Measurements from ENCODE around the gene MLC1. TPM values are rescaled to one million over a fixed set of nuclear protein-coding genes. Genes with fewer than 3 reads are reported as not detected.

Gene MLC1
- total RNA-seq, 1 donor from 2014 or later: 1.2 TPM

DNA sequence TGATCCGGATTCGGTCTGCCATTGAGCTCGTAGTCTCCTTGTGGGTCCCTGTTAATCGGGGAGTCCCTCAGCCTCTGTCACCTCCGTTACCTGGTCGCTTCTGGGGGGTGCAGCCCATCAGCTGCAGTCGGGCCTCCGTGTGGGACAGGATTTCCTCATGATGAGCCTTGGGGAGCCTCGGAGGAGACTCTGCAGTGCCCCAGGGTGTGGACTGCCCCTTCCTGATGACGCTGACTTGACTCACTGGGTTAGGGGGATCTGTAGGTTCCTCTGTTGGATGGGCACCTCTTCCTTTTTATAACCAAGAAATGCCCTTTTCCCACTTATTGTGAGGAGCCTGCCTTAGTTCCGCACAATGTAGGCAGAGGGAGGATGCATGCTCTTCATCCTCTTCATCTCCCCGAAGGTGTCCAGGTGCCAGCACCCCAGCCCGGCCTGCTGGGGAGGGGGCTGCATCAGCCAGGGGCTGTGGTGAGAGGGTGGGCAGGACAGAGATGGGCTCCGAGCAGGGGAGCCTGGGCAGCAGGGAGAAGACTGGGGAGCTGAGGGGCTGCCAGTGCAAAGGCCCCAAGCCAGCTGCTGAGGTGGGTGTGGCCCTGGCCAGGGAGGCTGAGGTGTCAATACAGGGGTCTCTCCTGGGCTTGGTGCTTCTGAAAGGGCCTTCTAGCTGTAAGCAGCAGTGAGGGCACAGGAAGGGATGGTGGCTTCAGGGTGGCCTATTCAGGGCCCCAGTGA is 13.6 kb downstream of the MLC1 start:
- Mint-ChIP-seq H3K36me3 (ENCODE audit: low read depth, unreplicated experiment) (no peaks in the 10 kb centered on the region), H3K4me1 (ENCODE audit: unreplicated experiment) (peaks cover 6% of the 10 kb centered on the region), H3K4me3 (ENCODE audit: unreplicated experiment) (no peak overlapping the region), H3K9me3 (ENCODE audit: unreplicated experiment) (no peaks in the 10 kb centered on the region), H3K27me3 (ENCODE audit: unreplicated experiment) (peaks cover 3% of the 10 kb centered on the region), H3K27ac (ENCODE audit: unreplicated experiment) (no peak overlapping the region)
- TF ChIP-seq, protein P1, sequence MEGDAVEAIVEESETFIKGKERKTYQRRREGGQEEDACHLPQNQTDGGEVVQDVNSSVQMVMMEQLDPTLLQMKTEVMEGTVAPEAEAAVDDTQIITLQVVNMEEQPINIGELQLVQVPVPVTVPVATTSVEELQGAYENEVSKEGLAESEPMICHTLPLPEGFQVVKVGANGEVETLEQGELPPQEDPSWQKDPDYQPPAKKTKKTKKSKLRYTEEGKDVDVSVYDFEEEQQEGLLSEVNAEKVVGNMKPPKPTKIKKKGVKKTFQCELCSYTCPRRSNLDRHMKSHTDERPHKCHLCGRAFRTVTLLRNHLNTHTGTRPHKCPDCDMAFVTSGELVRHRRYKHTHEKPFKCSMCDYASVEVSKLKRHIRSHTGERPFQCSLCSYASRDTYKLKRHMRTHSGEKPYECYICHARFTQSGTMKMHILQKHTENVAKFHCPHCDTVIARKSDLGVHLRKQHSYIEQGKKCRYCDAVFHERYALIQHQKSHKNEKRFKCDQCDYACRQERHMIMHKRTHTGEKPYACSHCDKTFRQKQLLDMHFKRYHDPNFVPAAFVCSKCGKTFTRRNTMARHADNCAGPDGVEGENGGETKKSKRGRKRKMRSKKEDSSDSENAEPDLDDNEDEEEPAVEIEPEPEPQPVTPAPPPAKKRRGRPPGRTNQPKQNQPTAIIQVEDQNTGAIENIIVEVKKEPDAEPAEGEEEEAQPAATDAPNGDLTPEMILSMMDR (IDR thresholded peaks at IDR 0.05; ENCODE audit: unreplicated experiment): no peak
- DNase-seq (ENCODE audit: low spot score): no peak

DNA sequence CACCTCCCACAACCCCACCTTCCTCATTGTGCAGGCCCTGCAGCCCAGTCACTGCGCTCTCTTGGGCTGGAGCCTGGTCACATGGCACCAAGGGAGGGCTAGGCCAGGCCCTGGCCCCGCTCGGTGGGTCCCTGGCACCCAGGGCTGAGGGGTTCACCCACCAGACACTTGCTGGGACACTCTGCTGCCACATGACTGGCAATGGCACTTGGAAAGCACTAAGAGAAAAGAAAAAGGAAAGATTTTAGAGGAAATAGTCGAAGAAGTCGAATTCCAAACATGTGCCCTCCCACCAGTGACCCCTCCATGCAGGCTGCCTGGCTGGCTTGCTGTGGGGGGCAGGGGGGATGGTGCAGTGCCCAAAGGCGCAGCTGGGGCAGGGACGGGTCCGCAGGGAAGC is 14.9 kb downstream of the MLC1 start:
- H3K27ac Mint-ChIP-seq (ENCODE audit: unreplicated experiment): no peak overlapping the region
- TF ChIP-seq, protein P1 (IDR thresholded peaks at IDR 0.05; ENCODE audit: unreplicated experiment): no peak
- H3K4me1 Mint-ChIP-seq (ENCODE audit: unreplicated experiment): no peaks in the 10 kb centered on the region
- no peaks in the 10 kb centered on the region for H3K36me3 Mint-ChIP-seq (ENCODE audit: low read depth, unreplicated experiment)
- DNase-seq (ENCODE audit: low spot score): no peak
- no peaks in the 10 kb centered on the region for H3K9me3 Mint-ChIP-seq (ENCODE audit: unreplicated experiment)
- H3K4me3 Mint-ChIP-seq (ENCODE audit: unreplicated experiment): no peak overlapping the region
- H3K27me3 Mint-ChIP-seq (ENCODE audit: unreplicated experiment): peaks cover 3% of the 10 kb centered on the region

DNA sequence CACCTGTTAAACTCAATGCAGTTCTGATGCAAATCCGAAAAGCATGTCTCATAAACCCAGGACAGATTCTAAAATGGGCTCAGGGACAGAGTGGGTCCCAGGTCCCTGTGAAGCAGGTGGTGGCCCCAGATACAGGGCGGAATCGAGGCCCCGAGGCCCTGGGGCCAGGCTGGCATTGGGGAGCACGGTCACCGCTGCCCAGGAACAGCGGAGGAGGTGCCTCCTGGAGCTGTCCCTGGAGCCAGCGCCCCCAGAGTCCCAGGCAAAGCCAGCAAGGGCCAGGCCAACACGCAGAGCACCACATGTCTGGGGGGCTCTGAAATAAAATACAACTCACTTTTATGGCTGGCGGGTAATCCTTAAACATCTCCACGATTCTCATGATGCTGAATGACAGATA is 17.1 kb downstream of the MLC1 start:
- no peak overlapping the region for H3K4me3 Mint-ChIP-seq (ENCODE audit: unreplicated experiment)
- peaks cover 4% of the 10 kb centered on the region for H3K27me3 Mint-ChIP-seq (ENCODE audit: unreplicated experiment)
- DNase-seq (ENCODE audit: low spot score): no peak
- TF ChIP-seq, protein P1 (IDR thresholded peaks at IDR 0.05; ENCODE audit: unreplicated experiment): no peak
- H3K4me1 Mint-ChIP-seq (ENCODE audit: unreplicated experiment): no peaks in the 10 kb centered on the region
- H3K36me3 Mint-ChIP-seq (ENCODE audit: low read depth, unreplicated experiment): no peaks in the 10 kb centered on the region
- no peaks in the 10 kb centered on the region for H3K9me3 Mint-ChIP-seq (ENCODE audit: unreplicated experiment)
- no peak overlapping the region for H3K27ac Mint-ChIP-seq (ENCODE audit: unreplicated experiment)

DNA sequence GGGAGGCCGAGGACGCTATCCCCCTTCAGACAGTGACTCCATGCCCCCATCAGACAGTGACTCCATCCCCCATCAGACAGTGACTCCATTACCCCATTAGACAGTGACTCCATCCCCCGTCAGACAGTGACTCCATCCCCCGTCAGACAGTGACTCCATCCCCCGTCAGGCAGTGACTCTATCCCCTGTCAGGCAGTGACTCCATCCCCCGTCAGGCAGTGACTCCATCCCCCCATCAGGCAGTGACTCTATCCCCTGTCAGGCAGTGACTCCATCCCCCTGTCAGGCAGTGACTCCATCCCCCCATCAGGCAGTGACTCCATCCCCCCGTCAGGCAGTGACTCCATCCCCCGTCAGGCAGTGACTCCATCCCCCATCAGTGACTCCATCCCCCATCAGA is 18.0 kb downstream of the MLC1 start:
- no peak for DNase-seq (ENCODE audit: low spot score)
- Mint-ChIP-seq H3K4me3 (ENCODE audit: unreplicated experiment) (no peak overlapping the region), H3K36me3 (ENCODE audit: low read depth, unreplicated experiment) (no peaks in the 10 kb centered on the region), H3K27me3 (ENCODE audit: unreplicated experiment) (peaks cover 6% of the 10 kb centered on the region), H3K9me3 (ENCODE audit: unreplicated experiment) (no peaks in the 10 kb centered on the region), H3K27ac (ENCODE audit: unreplicated experiment) (no peak overlapping the region), H3K4me1 (ENCODE audit: unreplicated experiment) (no peaks in the 10 kb centered on the region)
- TF ChIP-seq, protein P1 (IDR thresholded peaks at IDR 0.05; ENCODE audit: unreplicated experiment): no peak

DNA sequence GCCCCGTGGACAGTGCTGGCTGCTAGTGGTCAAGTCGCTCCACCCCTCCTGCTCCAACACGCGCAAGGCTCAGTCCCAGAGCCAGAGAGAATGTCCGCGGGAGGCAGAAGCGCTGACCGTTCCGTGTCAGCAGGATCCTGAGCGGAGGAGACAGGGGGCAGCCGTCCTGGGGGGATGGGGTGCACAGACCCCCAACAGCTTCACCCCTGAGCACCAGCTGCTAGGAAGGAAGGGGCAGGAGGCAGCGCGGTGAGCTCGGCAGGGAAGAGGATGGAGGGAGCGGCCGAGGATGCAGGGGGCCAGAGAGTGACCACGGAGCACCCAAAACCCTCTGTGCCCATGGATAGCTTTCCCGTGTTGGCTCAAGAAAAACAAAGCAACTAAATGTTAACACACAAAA is 20.8 kb downstream of the MLC1 start:
- Mint-ChIP-seq H3K9me3 (ENCODE audit: unreplicated experiment) (no peaks in the 10 kb centered on the region), H3K27me3 (ENCODE audit: unreplicated experiment) (peaks cover 6% of the 10 kb centered on the region), H3K36me3 (ENCODE audit: low read depth, unreplicated experiment) (no peaks in the 10 kb centered on the region), H3K4me3 (ENCODE audit: unreplicated experiment) (no peak overlapping the region), H3K27ac (ENCODE audit: unreplicated experiment) (no peak overlapping the region), H3K4me1 (ENCODE audit: unreplicated experiment) (peaks cover 9% of the 10 kb centered on the region)
- TF ChIP-seq, protein P1 (IDR thresholded peaks at IDR 0.05; ENCODE audit: unreplicated experiment): no peak
- DNase-seq (ENCODE audit: low spot score): no peak

Measured in endothelial cell (in vitro differentiated cells).